Measurements from ENCODE around the gene TRMT61B. TPM values are rescaled to one million over a fixed set of nuclear protein-coding genes. Genes with fewer than 3 reads are reported as not detected.

Gene TRMT61B
- total and polyA plus RNA-seq, 2 experiments from 2014 or later: 34.7 to 52.7 TPM

DNA sequence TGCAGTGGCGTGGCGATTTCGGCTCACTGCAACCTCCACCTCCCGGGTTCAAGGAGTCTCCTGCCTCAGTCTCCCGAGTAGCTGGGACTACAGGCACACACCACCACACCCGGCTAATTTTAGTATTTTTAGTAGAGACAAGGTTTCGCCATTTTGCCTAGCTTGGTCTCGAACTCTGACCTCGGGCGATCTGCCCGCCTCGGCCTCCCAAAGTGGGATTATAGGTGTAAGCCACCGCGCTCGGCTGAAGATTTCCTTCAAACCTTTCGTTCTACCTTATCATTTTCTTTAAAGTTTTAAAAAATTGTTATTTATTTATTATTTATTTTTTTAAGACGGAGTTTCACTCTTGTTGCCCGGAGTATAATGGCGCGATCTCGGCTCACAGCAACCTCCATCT is 23.4 kb upstream of the TRMT61B start:
- no peak overlapping the region for H2AFZ ChIP-seq
- peaks cover 1% of the 10 kb centered on the region for H3K27me3 Mint-ChIP-seq (ENCODE audit: insufficient read depth, low read depth, poor library complexity)
- H3K4me3 ChIP-seq: no peak overlapping the region
- H3K4me2 ChIP-seq: no peak overlapping the region
- no peak overlapping the region for H3K4me3 Mint-ChIP-seq
- peaks cover 40% of the 10 kb centered on the region for H3K79me2 ChIP-seq (replicated peaks; ENCODE audit: insufficient read depth)
- H3K9me3 Mint-ChIP-seq: peaks cover 4% of the 10 kb centered on the region; the same call in 1 of the 3 replicates
- no peaks in the 10 kb centered on the region for H3K27me3 ChIP-seq (ENCODE audit: insufficient read depth)
- no peak overlapping the region for H3K27ac Mint-ChIP-seq
- peaks cover 24% of the 10 kb centered on the region for H3K4me1 ChIP-seq (ENCODE audit: insufficient read depth)
- peaks cover 12% of the 10 kb centered on the region for H3K36me3 Mint-ChIP-seq (ENCODE audit: low read depth)
- no peaks in the 10 kb centered on the region for H3K36me3 ChIP-seq (ENCODE audit: insufficient read depth)
- peaks cover 33% of the 10 kb centered on the region for H4K20me1 ChIP-seq (replicated peaks; ENCODE audit: insufficient read depth)
- no peaks in the 10 kb centered on the region for H3K9me2 ChIP-seq (ENCODE audit: insufficient read depth)
- ATAC-seq: no peak
- no peak overlapping the region for H3K27ac ChIP-seq (ENCODE audit: low read depth)
- no peaks in the 10 kb centered on the region for H3F3A ChIP-seq (replicated peaks; ENCODE audit: low read depth)
- TF ChIP-seq EZH2phosphoT487 (IDR thresholded peaks at IDR 0.05; ENCODE audit: unreplicated experiment) (no peak), NANOG (IDR thresholded peaks at IDR 0.05; ENCODE audit: borderline replicate concordance) (no peak), ZNF331 (CRISPR knock-in tag; IDR thresholded peaks at IDR 0.05; ENCODE audit: low read depth) (no peak), EZH2 (IDR thresholded peaks at IDR 0.05; ENCODE audit: low read depth, unreplicated experiment) (no peak), JUNB (IDR thresholded peaks at IDR 0.05; ENCODE audit: unreplicated experiment) (no peak), ZNF462 (CRISPR knock-in tag; IDR thresholded peaks at IDR 0.05) (no peak), CREB1 (CRISPR knock-in tag; IDR thresholded peaks at IDR 0.05; ENCODE audit: low read depth) (no peak), STAT1 (IDR thresholded peaks at IDR 0.05; ENCODE audit: unreplicated experiment) (no peak), ZNF114 (CRISPR knock-in tag; IDR thresholded peaks at IDR 0.05) (no peak), POLR2AphosphoS5 (IDR thresholded peaks at IDR 0.05; ENCODE audit: low read depth) (no peak)
- TF ChIP-seq, protein P1, sequence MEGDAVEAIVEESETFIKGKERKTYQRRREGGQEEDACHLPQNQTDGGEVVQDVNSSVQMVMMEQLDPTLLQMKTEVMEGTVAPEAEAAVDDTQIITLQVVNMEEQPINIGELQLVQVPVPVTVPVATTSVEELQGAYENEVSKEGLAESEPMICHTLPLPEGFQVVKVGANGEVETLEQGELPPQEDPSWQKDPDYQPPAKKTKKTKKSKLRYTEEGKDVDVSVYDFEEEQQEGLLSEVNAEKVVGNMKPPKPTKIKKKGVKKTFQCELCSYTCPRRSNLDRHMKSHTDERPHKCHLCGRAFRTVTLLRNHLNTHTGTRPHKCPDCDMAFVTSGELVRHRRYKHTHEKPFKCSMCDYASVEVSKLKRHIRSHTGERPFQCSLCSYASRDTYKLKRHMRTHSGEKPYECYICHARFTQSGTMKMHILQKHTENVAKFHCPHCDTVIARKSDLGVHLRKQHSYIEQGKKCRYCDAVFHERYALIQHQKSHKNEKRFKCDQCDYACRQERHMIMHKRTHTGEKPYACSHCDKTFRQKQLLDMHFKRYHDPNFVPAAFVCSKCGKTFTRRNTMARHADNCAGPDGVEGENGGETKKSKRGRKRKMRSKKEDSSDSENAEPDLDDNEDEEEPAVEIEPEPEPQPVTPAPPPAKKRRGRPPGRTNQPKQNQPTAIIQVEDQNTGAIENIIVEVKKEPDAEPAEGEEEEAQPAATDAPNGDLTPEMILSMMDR (conservative IDR thresholded peaks at IDR 0.05; ENCODE audit: low read depth in 2 of 2): no peak
- TF ChIP-seq, protein P2, sequence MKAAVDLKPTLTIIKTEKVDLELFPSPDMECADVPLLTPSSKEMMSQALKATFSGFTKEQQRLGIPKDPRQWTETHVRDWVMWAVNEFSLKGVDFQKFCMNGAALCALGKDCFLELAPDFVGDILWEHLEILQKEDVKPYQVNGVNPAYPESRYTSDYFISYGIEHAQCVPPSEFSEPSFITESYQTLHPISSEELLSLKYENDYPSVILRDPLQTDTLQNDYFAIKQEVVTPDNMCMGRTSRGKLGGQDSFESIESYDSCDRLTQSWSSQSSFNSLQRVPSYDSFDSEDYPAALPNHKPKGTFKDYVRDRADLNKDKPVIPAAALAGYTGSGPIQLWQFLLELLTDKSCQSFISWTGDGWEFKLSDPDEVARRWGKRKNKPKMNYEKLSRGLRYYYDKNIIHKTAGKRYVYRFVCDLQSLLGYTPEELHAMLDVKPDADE (IDR thresholded peaks at IDR 0.05): no peak
- TF ChIP-seq, protein P3, sequence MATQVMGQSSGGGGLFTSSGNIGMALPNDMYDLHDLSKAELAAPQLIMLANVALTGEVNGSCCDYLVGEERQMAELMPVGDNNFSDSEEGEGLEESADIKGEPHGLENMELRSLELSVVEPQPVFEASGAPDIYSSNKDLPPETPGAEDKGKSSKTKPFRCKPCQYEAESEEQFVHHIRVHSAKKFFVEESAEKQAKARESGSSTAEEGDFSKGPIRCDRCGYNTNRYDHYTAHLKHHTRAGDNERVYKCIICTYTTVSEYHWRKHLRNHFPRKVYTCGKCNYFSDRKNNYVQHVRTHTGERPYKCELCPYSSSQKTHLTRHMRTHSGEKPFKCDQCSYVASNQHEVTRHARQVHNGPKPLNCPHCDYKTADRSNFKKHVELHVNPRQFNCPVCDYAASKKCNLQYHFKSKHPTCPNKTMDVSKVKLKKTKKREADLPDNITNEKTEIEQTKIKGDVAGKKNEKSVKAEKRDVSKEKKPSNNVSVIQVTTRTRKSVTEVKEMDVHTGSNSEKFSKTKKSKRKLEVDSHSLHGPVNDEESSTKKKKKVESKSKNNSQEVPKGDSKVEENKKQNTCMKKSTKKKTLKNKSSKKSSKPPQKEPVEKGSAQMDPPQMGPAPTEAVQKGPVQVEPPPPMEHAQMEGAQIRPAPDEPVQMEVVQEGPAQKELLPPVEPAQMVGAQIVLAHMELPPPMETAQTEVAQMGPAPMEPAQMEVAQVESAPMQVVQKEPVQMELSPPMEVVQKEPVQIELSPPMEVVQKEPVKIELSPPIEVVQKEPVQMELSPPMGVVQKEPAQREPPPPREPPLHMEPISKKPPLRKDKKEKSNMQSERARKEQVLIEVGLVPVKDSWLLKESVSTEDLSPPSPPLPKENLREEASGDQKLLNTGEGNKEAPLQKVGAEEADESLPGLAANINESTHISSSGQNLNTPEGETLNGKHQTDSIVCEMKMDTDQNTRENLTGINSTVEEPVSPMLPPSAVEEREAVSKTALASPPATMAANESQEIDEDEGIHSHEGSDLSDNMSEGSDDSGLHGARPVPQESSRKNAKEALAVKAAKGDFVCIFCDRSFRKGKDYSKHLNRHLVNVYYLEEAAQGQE (IDR thresholded peaks at IDR 0.05; ENCODE audit: unreplicated experiment): no peak
- H3K4me1 Mint-ChIP-seq: peaks cover 15% of the 10 kb centered on the region
- no peak for DNase-seq (ENCODE audit: low spot score)
